Esophagus squamous epithelium (tissue), 4 donors: Measurements from ENCODE around the gene ALDH8A1.

Experiments used
- POLR2A ChIP-seq, 4 donors: fragments of 450-650 bp; IDR thresholded peaks; one replicate each; pipeline ENCODE4 v1.6.1; 2017; ENCODE audit warnings: antibody characterized with exemption in 4 of 4, mild to moderate bottlenecking in 4 of 4, moderate library complexity in 3 of 4
- TF ChIP-seq, protein P1 (sequence below), 6 experiments: fragments of 450-650 bp in 4 of 6; fragments of 200-600 bp in 2 of 6; sonication (generic) in 2 of 6; IDR thresholded peaks; one replicate each; pipeline ENCODE4 v1.5.1; 2016 to 2019; ENCODE audit warnings: antibody characterized with exemption in 6 of 6, mild to moderate bottlenecking in 4 of 6, moderate library complexity in 4 of 6

DNA sequence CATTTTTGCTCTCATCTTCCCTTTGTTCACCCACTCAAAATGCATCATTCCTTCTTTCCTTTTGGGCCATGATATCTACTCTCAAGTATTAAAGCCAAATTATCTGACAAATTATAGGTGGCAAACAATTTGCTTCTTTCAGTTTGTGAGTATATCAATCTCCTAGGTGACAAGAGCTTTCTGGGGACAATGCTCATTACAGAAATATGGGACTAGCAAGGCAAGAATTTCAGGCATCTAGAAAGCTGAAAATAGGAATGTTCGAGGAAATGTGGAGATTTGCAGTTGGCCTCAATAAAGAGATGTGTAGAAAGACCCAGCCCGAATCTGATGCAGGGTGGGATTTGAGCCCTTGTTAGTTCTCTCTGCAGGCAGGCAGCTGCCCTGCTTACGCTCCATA, 71.8 kb downstream of the ALDH8A1 start:
- no peak for TF ChIP-seq POLR2A (IDR thresholded peaks at IDR 0.05)
- TF ChIP-seq, protein P1, sequence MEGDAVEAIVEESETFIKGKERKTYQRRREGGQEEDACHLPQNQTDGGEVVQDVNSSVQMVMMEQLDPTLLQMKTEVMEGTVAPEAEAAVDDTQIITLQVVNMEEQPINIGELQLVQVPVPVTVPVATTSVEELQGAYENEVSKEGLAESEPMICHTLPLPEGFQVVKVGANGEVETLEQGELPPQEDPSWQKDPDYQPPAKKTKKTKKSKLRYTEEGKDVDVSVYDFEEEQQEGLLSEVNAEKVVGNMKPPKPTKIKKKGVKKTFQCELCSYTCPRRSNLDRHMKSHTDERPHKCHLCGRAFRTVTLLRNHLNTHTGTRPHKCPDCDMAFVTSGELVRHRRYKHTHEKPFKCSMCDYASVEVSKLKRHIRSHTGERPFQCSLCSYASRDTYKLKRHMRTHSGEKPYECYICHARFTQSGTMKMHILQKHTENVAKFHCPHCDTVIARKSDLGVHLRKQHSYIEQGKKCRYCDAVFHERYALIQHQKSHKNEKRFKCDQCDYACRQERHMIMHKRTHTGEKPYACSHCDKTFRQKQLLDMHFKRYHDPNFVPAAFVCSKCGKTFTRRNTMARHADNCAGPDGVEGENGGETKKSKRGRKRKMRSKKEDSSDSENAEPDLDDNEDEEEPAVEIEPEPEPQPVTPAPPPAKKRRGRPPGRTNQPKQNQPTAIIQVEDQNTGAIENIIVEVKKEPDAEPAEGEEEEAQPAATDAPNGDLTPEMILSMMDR (IDR thresholded peaks at IDR 0.05), result no peak
